ENCODE data around the gene POU2AF2.

The POU2AF2 gene

GRCh38 chr11:111331711-111332479, 86.4 kb downstream of the POU2AF2 start:
- no peak for DNase-seq (ENCODE audit: low spot score)

GRCh38 chr11:111334532-111335502, 89.3 kb downstream of the POU2AF2 start:
- DNase-seq (ENCODE audit: low spot score), result no peak

- no peak for DNase-seq (ENCODE audit: low spot score)
Measured at GRCh38 chr11:111335549-111335948, 90.0 kb downstream of the POU2AF2 start.
